PFSK-1 (cell line): Measurements from ENCODE around the gene RPUSD1.

ENCODE experiments used
- POLR2AphosphoS5 ChIP-seq: IDR thresholded peaks from 2 replicates; pipeline ENCODE4 v1.6.1; 2012; ENCODE audit warnings: low read depth, mild to moderate bottlenecking, control low read depth, low read length, moderate library complexity
- TAF1 ChIP-seq: IDR thresholded peaks from 2 replicates; pipeline ENCODE4 v1.6.1; 2012; ENCODE audit warnings: low read length, control low read depth, borderline replicate concordance; ENCODE audit not compliant: insufficient read depth
- TF ChIP-seq, protein P1 (sequence below), 2 experiments: IDR thresholded peaks; 2 replicates each; pipeline versions ENCODE4 v1.6.1 to v1.8.0; 2011 to 2012; ENCODE audit warnings: low read depth in 2 of 2, low read length in 2 of 2, control low read depth in 1 of 2, inconsistent platforms in 1 of 2, mild to moderate bottlenecking in 1 of 2, moderate library complexity in 1 of 2; ENCODE audit not compliant: insufficient read depth in 1 of 2

DNA sequence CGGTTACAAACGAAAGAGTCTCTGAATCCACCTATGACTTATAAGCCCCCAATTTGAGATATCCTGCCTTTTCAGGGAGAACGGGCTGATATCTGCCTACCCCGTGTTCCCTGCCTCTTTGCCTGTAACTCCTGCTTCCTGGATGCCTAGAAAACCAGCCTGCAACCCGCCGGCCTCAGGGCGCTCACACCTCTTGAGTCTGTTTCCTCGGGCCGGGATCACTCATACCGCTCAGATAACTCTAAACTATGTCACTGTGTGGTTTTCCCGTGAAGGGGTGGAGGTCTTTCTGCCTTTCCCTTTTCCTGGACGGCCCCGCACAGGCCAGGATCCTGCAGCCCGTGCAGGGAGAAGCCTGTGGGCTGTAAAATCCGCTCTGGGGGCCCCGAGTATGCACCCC lies 10.4 kb downstream of the RPUSD1 start:
- no peak for TF ChIP-seq POLR2AphosphoS5
- no peak for TF ChIP-seq TAF1
- TF ChIP-seq, protein P1, sequence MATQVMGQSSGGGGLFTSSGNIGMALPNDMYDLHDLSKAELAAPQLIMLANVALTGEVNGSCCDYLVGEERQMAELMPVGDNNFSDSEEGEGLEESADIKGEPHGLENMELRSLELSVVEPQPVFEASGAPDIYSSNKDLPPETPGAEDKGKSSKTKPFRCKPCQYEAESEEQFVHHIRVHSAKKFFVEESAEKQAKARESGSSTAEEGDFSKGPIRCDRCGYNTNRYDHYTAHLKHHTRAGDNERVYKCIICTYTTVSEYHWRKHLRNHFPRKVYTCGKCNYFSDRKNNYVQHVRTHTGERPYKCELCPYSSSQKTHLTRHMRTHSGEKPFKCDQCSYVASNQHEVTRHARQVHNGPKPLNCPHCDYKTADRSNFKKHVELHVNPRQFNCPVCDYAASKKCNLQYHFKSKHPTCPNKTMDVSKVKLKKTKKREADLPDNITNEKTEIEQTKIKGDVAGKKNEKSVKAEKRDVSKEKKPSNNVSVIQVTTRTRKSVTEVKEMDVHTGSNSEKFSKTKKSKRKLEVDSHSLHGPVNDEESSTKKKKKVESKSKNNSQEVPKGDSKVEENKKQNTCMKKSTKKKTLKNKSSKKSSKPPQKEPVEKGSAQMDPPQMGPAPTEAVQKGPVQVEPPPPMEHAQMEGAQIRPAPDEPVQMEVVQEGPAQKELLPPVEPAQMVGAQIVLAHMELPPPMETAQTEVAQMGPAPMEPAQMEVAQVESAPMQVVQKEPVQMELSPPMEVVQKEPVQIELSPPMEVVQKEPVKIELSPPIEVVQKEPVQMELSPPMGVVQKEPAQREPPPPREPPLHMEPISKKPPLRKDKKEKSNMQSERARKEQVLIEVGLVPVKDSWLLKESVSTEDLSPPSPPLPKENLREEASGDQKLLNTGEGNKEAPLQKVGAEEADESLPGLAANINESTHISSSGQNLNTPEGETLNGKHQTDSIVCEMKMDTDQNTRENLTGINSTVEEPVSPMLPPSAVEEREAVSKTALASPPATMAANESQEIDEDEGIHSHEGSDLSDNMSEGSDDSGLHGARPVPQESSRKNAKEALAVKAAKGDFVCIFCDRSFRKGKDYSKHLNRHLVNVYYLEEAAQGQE (IDR thresholded peaks at IDR 0.05; ENCODE audit: insufficient read depth in 1 of 2, low read depth in 2 of 2, low read length in 2 of 2) = no peak
